Measurements from ENCODE around the gene GJA1.

DNA sequence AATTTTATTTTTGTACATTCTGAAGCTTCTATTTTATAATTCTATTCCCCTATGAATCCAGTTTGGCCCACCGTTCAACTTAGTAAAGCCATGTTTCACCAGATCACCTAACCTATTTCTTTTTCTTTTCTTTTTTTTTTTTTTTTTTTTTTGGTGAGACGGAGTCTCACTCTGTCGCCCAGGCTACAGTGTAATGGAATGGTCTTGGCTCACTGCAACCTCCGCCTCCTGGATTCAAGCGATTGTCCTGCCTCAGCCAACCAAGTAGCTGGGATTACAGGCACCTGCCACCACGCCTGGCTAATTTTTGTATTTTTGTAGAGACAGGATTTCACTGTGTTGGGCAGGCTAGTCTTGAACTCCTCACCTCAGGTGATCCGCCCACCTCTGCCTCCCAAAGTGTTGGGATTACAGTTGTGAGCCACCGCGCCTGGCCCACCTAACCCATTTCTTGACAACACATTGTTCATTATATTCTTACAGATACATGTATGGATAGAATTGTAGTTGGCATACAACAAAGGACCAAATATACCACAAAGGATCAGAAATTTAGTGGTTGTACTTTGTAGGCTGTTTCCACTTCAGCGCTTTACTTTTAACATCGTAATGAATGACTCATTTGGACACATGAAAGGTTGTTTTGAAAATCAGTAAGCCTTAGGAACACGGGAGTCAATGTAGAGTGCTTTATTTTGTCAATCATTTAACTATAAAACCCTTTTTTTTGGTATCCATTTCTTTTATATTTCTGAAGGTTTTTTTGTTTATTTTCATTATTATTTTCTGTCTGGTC is 63.2 kb downstream of the GJA1 start:
- TF ChIP-seq POLR2A (IDR thresholded peaks at IDR 0.05) (no peak), POLR2AphosphoS5 (IDR thresholded peaks at IDR 0.05) (peak; percentile 32)

Measured in prostate gland (tissue), 1 donor.